Body of pancreas (tissue), 4 donors: ENCODE results near the gene AGK. TPM values are rescaled to one million over a fixed set of nuclear protein-coding genes. Genes with fewer than 3 reads are reported as not detected.

Experiments
- ATAC-seq: fragments of 150-250 bp; one replicate; pipeline ENCODE4 v1.9.1; 2016
- DNase-seq, 4 donors: peaks; one replicate each; pipeline ENCODE4 v3.0.0-alpha.2; 2019
- H3K27ac ChIP-seq, 4 donors: fragments of 200-600 bp; sonication (generic); 1 replicate in 3 of 4; 2 replicates in 1 of 4; pipeline versions ENCODE4 v1.5.1 to v1.6.1; 2016 to 2019; ENCODE audit warnings: mild to moderate bottlenecking in 1 of 4, mixed read lengths in 1 of 4, moderate library complexity in 1 of 4
- H3K27me3 ChIP-seq, 2 donors: fragments of 200-600 bp; sonication (generic); one replicate each; pipeline ENCODE4 v1.6.0; 2016; ENCODE audit warnings: mild to moderate bottlenecking in 1 of 2
- H3K36me3 ChIP-seq, 2 donors: fragments of 200-600 bp; sonication (generic); replicated peaks in 1 of 2; 2 replicates each; pipeline ENCODE4 v1.5.1; 2016; ENCODE audit warnings: low read depth in 2 of 2; ENCODE audit not compliant: insufficient read depth in 1 of 2
- H3K4me1 ChIP-seq: fragments of 200-600 bp; sonication (generic); one replicate; pipeline ENCODE4 v1.6.0; 2016
- H3K4me3 ChIP-seq, 2 donors: fragments of 200-600 bp; sonication (generic); 1 replicate in 1 of 2; 2 replicates in 1 of 2; pipeline ENCODE4 v1.5.1; 2016 to 2019
- H3K9me3 ChIP-seq, 3 donors: fragments of 200-600 bp; sonication (generic); 1 replicate in 2 of 3; 2 replicates in 1 of 3; pipeline ENCODE4 v1.5.1; 2016
- CTCF ChIP-seq, 7 experiments: fragments of 450-650 bp in 4 of 7; fragments of 200-600 bp in 3 of 7; sonication (generic) in 3 of 7; IDR thresholded peaks; one replicate each; pipeline ENCODE4 v1.5.1; 2016 to 2019; ENCODE audit warnings: antibody characterized with exemption in 7 of 7
- POLR2A ChIP-seq, 3 donors: fragments of 450-650 bp; IDR thresholded peaks; one replicate each; pipeline ENCODE4 v1.6.1; 2016; ENCODE audit warnings: antibody characterized with exemption in 3 of 3, mild to moderate bottlenecking in 2 of 3
- WGBS, 2 donors: methylation state at CpG; one replicate each; pipeline ENCODE4 v1.1.5; 2017; 5-methylcytosine and 5-hydroxymethylcytosine counted together
- intact Hi-C: fragments of 100-400 bp; cut with DNase I; formaldehyde crosslinking; loops from one replicate; pipeline ENCODE4 v1.15.1; 2023
- total RNA-seq, 2 donors: library from RNA; depleted of rRNA; stranded (reverse); fragments of >200 nt; gene quantifications; one replicate each; pipeline ENCODE4 v1.1.0, GENCODE V29; 2016

Gene AGK
- total RNA-seq, 2 donors from 2014 or later, result 12.7 to 30.7 TPM

DNA sequence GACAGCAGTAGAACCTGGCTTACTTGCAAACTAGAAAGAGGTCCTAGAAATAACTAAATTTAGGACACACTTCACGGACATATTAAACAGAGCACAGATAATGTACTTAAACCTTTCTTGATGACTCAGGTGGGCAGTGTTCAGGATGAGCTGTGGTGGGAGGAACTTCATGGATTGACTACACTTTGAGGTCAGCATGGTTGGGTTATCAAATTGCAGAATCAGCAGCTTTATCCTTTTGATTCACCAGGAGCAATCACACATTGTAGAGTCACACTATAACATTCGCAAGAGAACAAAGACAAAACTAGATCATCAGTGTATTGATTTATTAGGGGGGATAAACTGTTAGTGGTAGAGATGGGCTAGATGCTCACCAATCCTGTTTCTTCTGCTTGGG lies 38.6 kb upstream of the AGK start:
- Histone ChIP-seq H3K36me3 (no peaks in the 10 kb centered on the region), H3K4me1 (peaks cover 12% of the 10 kb centered on the region), H3K4me3 (no peak overlapping the region), H3K9me3 (no peaks in the 10 kb centered on the region), H3K27ac (no peak overlapping the region), H3K27me3 (peaks cover 0 to 3% of the 10 kb centered on the region in 2 donors)
- TF ChIP-seq CTCF (IDR thresholded peaks at IDR 0.05), result no peak
- TF ChIP-seq POLR2A (IDR thresholded peaks at IDR 0.05), result no peak
- intact Hi-C loops, result no loop called here
- WGBS, 2 donors, result 76 to 84% methylated on average over 2 of the region's 2 CpGs
- DNase-seq, result no peak
- no peak for ATAC-seq

- TF ChIP-seq CTCF (IDR thresholded peaks at IDR 0.05), result no peak
- TF ChIP-seq POLR2A (IDR thresholded peaks at IDR 0.05), result no peak
- no peaks in the 10 kb centered on the region for H3K9me3 ChIP-seq
- H3K27ac ChIP-seq, result no peak overlapping the region
- peaks cover 0 to 3% of the 10 kb centered on the region in 2 donors for H3K27me3 ChIP-seq
- DNase-seq, result no peak
- peaks cover 12% of the 10 kb centered on the region for H3K4me1 ChIP-seq
- no peak overlapping the region for H3K4me3 ChIP-seq
- H3K36me3 ChIP-seq, result no peaks in the 10 kb centered on the region
- intact Hi-C loops, result no loop called here
- no peak for ATAC-seq
- whole genome bisulfite sequencing, 2 donors, result 89 to 91% methylated on average over 1 of the region's 1 CpG
Measured at GRCh38 chr7:141513720-141514119, 37.5 kb upstream of the AGK start.

DNA sequence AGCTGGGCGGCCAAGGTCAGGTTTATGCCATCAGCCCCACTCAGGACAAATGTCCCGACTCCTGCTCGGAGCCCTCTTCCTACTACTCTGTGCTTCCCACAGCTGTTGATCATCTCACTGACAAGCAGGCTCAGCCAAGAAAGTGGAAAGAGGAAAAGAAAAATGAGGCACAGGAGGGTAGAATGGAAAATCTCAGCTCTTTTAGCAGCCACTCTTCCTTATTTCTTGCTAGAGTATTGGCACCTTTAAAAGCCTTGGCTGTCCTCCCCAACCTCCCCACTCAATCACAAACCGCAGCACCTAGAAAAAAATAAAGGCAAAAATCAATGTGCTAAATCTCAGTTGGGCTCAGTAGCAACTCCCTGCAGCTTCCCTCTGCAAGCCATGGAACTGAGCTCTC lies 35.3 kb upstream of the AGK start:
- H3K27me3 ChIP-seq, result peaks cover 0 to 3% of the 10 kb centered on the region in 2 donors
- ATAC-seq (no peak), DNase-seq (no peak)
- WGBS, 2 donors, result 50 to 54% methylated on average over 4 of the region's 4 CpGs
- no peak overlapping the region for H3K4me3 ChIP-seq
- intact Hi-C loops, result no loop called here
- no peaks in the 10 kb centered on the region for H3K36me3 ChIP-seq
- H3K4me1 ChIP-seq, result peaks cover 12% of the 10 kb centered on the region
- no peaks in the 10 kb centered on the region for H3K9me3 ChIP-seq
- no peak overlapping the region for H3K27ac ChIP-seq
- TF ChIP-seq POLR2A (IDR thresholded peaks at IDR 0.05) (no peak), CTCF (IDR thresholded peaks at IDR 0.05) (no peak)

DNA sequence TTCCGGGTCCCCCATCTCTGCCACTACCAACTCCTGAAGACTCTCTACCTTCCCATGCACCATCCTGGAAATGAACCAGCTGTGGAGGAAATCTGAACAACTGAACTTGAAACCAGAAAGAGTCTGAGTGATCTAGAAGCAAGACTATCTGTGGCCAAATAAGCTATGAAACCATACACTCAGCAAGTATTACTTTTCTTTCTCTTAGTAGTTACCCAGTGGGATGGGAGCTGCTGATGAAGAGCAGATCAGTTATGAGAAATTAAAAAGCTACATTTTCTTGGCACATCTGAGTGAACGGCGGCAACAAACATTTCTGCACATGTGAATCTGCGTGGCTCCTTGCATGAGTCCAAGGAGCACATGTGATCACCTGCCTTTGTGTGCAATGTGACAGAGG lies 31.6 kb upstream of the AGK start:
- intact Hi-C loops, result no loop called here
- no peak for DNase-seq
- 86 to 92% methylated on average over 4 of the region's 4 CpGs for WGBS, 2 donors
- TF ChIP-seq POLR2A (IDR thresholded peaks at IDR 0.05) (no peak), CTCF (IDR thresholded peaks at IDR 0.05) (no peak)
- no peak overlapping the region for H3K27ac ChIP-seq
- no peak for ATAC-seq
- no peaks in the 10 kb centered on the region for H3K4me1 ChIP-seq
- H3K9me3 ChIP-seq, result no peaks in the 10 kb centered on the region
- H3K27me3 ChIP-seq, result no peaks in the 10 kb centered on the region
- H3K36me3 ChIP-seq, result no peaks in the 10 kb centered on the region
- H3K4me3 ChIP-seq, result no peak overlapping the region

DNA sequence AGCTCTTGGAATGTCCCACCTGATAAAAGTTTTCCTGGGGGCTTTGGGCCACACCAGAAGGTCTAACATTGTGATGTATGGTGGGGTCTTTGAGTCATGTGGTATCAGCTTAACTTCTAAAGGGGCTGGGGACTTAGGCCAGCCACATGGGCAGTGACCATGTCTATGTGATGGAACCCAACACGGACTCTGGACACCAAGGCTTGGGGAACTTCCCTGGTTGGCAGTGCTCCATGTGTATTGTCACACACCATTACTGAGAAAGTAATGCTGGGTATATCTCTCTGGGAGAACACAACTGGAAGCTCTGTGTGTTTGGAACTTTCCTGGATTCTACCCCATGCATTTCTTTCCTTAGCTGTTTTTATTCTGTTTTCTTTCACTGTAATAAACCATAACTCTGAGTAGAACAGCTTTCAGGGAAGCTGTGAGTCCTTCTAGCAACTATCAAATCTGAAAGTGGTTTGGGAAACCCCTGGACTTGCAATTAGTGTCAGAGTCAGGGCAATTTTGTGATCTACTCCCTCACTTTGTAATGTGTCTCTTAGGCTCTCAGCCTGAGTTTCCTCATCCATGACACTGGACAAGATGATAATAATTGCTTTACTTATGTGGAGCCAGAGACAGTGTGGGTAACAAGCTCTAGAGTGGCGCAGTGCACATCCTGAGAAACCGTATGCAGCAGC lies 28.4 kb upstream of the AGK start:
- WGBS, 2 donors, result 62 to 81% methylated on average over 3 of the region's 3 CpGs
- TF ChIP-seq POLR2A (IDR thresholded peaks at IDR 0.05) (no peak), CTCF (IDR thresholded peaks at IDR 0.05) (no peak)

More for the DNA sequence above, 28.4 kb upstream of the AGK start:
- no peaks in the 10 kb centered on the region for H3K9me3 ChIP-seq
- no peak for DNase-seq
- H3K4me1 ChIP-seq, result no peaks in the 10 kb centered on the region
- no peaks in the 10 kb centered on the region for H3K27me3 ChIP-seq
- H3K27ac ChIP-seq, result no peak overlapping the region
- ATAC-seq, result no peak
- no peaks in the 10 kb centered on the region for H3K36me3 ChIP-seq
- intact Hi-C loops, result no loop called here
- no peak overlapping the region for H3K4me3 ChIP-seq
